HEK293 (cell line): ENCODE data around the gene OR2L2.

Experiments used
- CTCF ChIP-seq: fragments of 450-650 bp; formaldehyde crosslinking; IDR thresholded peaks from 2 replicates; pipeline ENCODE4 v1.5.1; 2016; ENCODE audit warnings: missing biosample characterization, missing genetic modification characterization
- PRDM4 ChIP-seq: fragments of 450-650 bp; formaldehyde crosslinking; IDR thresholded peaks from 2 replicates; pipeline ENCODE4 v1.5.1; 2017; ENCODE audit warnings: missing biosample characterization, missing genetic modification characterization
- SETDB1 ChIP-seq: IDR thresholded peaks from one replicate; pipeline ENCODE4 v1.6.1; 2017; ENCODE audit warnings: mild to moderate bottlenecking, low read length, moderate library complexity, mixed read lengths; ENCODE audit not compliant: insufficient read length
- SP7 ChIP-seq: fragments of 450-650 bp; formaldehyde crosslinking; IDR thresholded peaks from 2 replicates; pipeline ENCODE4 v1.5.1; 2016; ENCODE audit warnings: missing biosample characterization, missing genetic modification characterization
- ZBTB10 ChIP-seq: fragments of 450-650 bp; formaldehyde crosslinking; IDR thresholded peaks from 2 replicates; pipeline ENCODE4 v1.5.1; 2016; ENCODE audit warnings: missing biosample characterization, missing genetic modification characterization
- ZBTB44 ChIP-seq: fragments of 450-650 bp; IDR thresholded peaks from 2 replicates; pipeline ENCODE4 v1.5.1; 2018; ENCODE audit warnings: missing biosample characterization, mild to moderate bottlenecking, missing genetic modification characterization
- ZNF133 ChIP-seq: fragments of 450-650 bp; formaldehyde crosslinking; IDR thresholded peaks from 2 replicates; pipeline ENCODE4 v1.5.1; 2016; ENCODE audit warnings: missing biosample characterization, missing genetic modification characterization
- ZNF335 ChIP-seq: fragments of 450-650 bp; formaldehyde crosslinking; conservative IDR thresholded peaks from 2 replicates; pipeline ENCODE4 v1.5.1; 2016; ENCODE audit warnings: missing biosample characterization, missing genetic modification characterization
- ZNF398 ChIP-seq: fragments of 450-650 bp; formaldehyde crosslinking; IDR thresholded peaks from 2 replicates; pipeline ENCODE4 v1.5.1; 2017; ENCODE audit warnings: missing biosample characterization, missing genetic modification characterization
- ZNF518A ChIP-seq: fragments of 450-650 bp; formaldehyde crosslinking; conservative IDR thresholded peaks from 2 replicates; pipeline ENCODE4 v1.5.1; 2016; ENCODE audit warnings: low read depth, missing biosample characterization, missing genetic modification characterization
- ZNF692 ChIP-seq: fragments of 450-650 bp; formaldehyde crosslinking; IDR thresholded peaks from 2 replicates; pipeline ENCODE4 v1.5.1; 2016; ENCODE audit warnings: missing biosample characterization, missing genetic modification characterization
- ZNF791 ChIP-seq: fragments of 450-650 bp; formaldehyde crosslinking; IDR thresholded peaks from 2 replicates; pipeline ENCODE4 v1.5.1; 2016; ENCODE audit warnings: missing biosample characterization, missing genetic modification characterization

GRCh38 chr1:248046536-248046935, 16.7 kb downstream of the OR2L2 start, which contains the start of gene OR2L3:
- TF ChIP-seq ZBTB10 (tag by site-specific recombination): no peak
- TF ChIP-seq CTCF: no peak
- TF ChIP-seq ZBTB44: no peak
- TF ChIP-seq ZNF398 (tag by site-specific recombination): no peak
- no peak for TF ChIP-seq ZNF692
- TF ChIP-seq SP7 (tag by site-specific recombination): no peak
- TF ChIP-seq ZNF518A: no peak
- TF ChIP-seq ZNF791 (tag by site-specific recombination): no peak
- no peak for TF ChIP-seq ZNF133
- TF ChIP-seq ZNF335 (tag by site-specific recombination): no peak
- TF ChIP-seq SETDB1: no peak
- TF ChIP-seq PRDM4 (tag by site-specific recombination): no peak
